ENCODE data around the gene MAP2K5.
"Not testable (repeated sequence)": the region's sequence is repeated elsewhere in the genome, so short reads cannot be mapped to it uniquely, and the experiment has no call there.

Gene MAP2K5

GRCh38 chr15:67605871-67606270 is 63.4 kb downstream of the MAP2K5 start:
- DNase-seq: no peak

GRCh38 chr15:67606742-67607141 is 64.2 kb downstream of the MAP2K5 start:
- no peak for DNase-seq

- DNase-seq: no peak
Measured at GRCh38 chr15:67607329-67607728, 64.8 kb downstream of the MAP2K5 start.

GRCh38 chr15:67607959-67608637 is 65.6 kb downstream of the MAP2K5 start:
- DNase-seq: no peak

GRCh38 chr15:67608638-67608959 is 66.1 kb downstream of the MAP2K5 start:
- DNase-seq: no peak

GRCh38 chr15:67611370-67612369 is 69.2 kb downstream of the MAP2K5 start:
- DNase-seq: no peak

- no peak for DNase-seq
Measured at GRCh38 chr15:67613211-67613610, 70.7 kb downstream of the MAP2K5 start.

- no peak for DNase-seq
Measured at GRCh38 chr15:67613708-67614107, 71.2 kb downstream of the MAP2K5 start.

DNA sequence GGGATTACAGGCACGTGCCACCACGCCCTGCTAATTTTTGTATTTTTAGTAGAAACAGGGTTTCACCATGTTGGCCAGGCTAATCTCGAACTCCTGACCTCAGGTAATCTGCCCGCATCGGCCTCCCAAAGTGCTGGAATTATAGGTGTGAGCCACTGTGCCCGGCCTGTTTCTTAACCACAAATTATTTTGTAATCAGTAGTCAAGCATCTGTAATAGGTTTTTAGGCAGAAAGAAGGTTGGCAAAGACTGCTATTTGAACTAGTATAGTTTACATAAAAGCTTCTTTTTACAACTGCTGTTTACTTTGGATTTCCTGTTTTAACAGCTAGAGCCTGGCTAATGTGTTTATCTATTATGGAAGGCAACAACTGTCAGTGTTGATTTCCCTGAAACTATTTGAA is 72.6 kb downstream of the MAP2K5 start:
- DNase-seq: not testable (repeated sequence)

- no peak for DNase-seq
Measured at GRCh38 chr15:67618297-67618696, 75.8 kb downstream of the MAP2K5 start.

DNA sequence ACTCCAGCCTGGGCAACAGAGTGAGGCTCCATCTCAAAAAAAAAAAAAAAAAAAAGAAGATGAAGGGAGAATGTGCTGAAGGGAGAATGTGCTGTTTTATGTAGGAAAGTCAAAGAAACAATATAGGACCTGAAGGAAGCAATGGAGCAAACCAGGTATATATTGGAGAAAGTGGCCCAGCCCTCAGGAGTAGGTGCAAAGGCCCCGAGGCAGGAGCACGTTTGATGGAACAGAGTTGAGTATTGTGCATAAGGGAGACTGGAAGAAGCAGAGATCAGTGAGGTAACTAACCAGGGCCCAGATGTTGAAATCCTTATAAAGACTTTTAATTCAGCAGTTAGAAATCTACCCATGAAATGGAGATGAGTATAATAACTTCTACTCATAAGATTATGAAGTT is 79.6 kb downstream of the MAP2K5 start:
- no peak for DNase-seq

DNA sequence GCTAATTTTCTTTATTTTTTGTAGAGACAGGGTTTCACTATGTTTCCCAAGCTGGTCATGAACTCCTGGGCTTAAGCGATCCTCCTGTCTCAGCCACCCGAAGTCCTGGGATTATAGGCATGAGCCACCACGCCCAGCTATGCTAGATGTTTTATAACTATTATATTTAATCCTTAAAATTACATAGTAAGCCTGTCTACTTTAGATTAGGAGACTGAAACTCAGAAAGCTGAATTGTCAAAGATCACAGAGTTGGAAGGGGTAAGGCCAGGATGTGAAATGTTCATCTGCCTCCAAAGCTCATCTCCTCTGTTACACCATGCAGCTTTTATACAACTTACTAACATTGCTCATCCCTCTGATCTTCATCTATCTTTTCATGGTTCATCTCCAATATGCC is 89.8 kb downstream of the MAP2K5 start:
- no peak for DNase-seq

DNA sequence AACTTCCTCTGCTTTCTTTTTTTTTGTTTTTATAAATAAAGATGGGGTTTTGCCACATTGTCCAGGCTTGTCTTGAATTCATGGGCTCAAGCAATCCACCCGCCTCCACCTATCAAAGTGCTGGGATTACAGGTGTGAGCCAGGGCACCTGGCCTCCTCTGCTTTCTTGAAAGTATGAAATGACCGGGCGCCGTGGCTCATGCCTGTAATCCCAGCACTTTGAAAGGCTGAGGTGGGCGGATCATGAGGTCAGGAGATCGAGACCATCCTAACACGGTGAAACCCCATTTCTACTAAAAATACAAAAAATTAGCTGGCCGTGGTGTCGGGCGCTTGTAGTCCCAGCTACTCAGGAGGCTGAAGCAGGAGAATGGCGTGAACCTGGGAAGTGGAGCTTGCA is 93.4 kb downstream of the MAP2K5 start:
- DNase-seq: not testable (repeated sequence)

DNA sequence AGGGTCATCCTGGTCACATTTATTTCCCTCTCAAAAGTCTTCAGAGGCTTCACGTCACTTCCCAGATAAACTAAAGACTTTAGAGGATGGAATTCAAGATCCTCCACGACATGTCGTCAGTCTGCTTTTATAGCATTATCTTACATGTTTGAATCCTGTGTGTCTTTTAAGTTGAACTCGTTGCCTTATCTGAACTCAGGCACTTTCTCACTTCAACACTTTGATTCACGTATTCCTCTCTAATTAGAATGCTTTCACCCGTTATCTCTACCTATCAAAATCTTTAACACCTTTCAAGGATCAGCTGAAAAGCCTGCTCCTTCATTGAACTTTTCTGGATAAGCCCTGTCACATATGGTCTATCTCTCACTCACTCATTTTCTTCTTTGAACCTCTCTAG is 97.1 kb downstream of the MAP2K5 start:
- no peak for DNase-seq

- no peak for DNase-seq
Measured at GRCh38 chr15:67641453-67641852, 99.0 kb downstream of the MAP2K5 start.

DNA sequence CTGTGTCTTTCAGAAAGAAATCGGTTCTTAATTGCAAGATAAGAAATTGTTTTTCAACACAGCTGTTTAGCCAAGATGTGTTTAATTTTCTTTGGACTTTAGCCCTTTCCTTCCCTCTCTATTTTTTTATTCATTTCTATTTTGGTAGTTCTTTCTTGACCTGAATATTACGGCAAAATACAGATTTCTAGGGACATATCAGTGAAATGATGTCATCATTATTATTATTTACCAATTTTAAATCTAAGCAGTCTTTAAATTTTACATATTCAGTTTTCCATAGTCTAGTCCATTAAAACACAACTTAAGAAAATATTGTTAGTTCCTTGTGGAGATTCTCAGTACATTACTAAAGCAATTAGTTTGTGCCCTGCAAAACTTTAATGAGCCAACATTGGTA is 104.3 kb downstream of the MAP2K5 start:
- DNase-seq: no peak

DNA sequence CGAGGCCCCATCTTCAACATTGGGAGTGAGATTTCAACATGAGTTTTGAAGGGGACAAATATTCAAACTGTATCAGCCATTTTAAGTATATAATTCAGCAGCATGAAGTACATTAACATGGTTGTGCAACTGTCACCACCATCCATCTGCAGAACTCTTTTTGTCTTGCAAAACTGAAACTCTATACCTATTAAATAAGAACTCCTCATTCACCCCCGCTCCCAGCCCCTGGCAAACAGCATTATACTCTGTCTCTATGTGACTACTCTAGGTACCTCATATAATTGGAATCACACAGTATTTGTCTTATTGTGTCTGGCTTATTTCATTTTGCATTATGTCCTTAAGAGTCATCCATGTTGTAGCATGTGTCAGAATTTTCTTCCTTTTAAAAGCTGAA is 110.1 kb downstream of the MAP2K5 start:
- DNase-seq: no peak

DNA sequence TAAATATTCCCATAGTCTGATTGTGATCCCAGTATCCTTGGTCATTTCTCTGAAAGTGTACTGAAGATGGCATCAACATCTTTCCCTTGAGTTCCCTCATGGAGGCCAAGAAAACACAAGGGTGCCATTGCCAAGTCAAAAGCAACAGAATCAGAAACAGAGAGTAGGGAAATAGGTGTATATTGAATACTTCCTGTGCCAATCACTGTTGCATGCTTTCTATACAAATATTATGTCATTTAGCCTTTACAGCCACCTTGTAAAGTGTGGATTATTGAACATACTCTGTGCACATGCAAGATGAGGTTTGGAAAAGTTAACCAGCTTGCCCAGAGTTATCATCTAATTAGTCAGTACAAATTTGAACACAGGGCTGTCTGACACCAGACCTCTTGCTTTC is 117.9 kb downstream of the MAP2K5 start:
- DNase-seq: no peak

DNA sequence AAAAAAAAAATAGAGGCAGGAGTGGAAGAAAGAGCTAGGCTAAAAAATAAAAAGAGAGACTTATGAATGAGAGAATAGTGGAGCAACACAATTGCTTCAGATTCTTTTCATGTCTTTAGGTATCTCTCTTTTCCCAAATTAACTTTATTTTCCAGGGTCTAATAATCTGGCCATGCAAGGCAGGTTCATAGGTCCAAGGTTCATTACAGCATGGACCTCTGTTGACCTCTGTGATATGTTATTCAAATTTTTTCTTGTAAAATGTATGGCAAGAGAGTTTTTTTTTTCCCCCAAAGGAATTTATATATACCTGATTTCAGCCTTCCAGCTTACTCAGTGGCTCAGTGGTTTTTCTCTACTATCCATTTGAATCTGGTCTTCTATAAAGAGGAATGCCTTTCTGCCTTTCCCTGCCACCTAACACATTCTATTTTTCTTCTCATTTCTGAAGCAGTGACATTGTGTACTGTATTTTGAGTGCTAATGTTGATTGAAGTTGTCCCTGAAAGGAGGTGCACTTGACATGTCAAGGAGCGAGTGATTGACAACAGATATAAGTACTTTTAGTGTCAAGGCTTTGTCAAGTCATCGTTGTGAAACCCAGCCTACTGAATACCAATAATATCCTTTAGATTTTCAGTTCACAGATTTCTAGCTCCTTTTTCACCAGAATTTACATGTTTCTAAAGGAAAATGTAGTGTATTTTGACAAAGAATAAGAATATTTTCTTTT is 118.5 kb downstream of the MAP2K5 start:
- no peak for DNase-seq

DNA sequence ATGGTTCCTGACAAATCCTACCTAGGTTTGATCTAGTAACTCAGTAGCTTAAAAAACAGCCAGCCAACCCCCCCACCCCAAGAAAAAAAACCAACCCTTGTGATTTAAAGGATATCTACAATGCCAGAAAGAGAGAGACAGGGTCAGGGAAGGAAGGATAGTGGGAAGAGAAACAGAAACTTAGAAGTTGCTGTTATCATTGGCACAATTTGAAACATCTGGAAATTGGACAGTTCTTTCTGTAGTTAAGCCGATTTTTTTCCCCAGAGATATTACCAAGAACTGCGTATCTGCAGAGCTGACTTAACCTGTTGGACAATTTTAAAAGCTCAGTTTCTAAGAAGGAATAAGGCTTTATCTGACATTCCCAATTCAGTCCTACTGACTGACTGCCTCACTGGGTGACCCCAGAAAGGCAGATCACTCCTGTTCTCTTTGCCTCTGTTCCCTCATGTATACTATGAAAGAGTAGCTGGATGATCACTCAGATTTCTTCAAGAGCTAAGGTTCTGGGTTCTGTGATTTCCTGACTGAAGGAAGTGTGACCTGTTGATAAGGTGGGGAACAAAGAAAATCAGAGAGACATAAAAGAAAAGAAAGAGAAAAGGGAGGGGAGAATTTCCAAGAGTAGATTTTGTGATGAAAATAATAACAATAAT is 128.3 kb downstream of the MAP2K5 start:
- no peak for DNase-seq

DNA sequence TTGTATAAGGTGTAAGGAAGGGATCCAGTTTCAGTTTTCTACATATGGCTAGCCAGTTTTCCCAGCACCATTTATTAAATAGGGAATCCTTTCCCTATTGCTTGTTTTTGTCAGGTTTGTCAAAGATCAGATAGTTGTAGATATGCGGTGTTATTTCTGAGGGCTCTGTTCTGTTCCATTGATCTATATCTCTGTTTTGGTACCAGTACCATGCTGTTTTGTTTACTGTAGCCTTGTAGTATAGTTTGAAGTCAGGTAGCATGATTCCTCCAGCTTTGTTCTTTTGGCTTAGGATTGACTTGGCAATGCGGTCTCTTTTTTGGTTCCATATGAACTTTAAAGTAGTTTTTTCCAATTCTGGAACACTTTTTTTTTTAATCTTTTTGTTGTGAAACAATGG is 130.3 kb downstream of the MAP2K5 start:
- DNase-seq: not testable (repeated sequence)

DNA sequence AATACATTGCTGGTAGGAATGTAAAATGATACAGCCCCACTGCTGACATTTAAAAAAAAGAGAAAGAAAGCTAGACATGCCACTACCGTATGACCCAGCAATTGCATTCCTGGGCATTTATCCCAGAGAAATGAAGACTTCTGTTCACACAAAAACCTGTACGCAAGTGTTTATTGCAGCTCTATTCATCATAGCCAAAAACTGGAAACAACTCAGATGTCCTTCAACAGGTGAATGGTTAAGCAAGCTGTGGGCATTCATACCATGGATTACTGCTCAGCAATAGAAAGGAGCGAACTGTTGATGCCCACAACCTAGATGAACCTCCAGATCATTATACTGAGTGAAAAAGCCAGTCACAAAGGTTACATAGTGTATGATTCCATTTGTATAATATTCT is 132.5 kb downstream of the MAP2K5 start:
- DNase-seq: no peak

GRCh38 chr15:67678089-67678488 is 135.6 kb downstream of the MAP2K5 start:
- no peak for DNase-seq

Data from CD4-positive, alpha-beta T cell treated with Interleukin-15 for 1 hour (primary cell).